Thoracic aorta (tissue), 2 donors: ENCODE data around the gene NT5DC1. TPM values are rescaled to one million over a fixed set of nuclear protein-coding genes. Genes with fewer than 3 reads are reported as not detected.

Source experiments
- ATAC-seq: fragments of 150-250 bp; one replicate; pipeline ENCODE4 v1.8.0; 2017; ENCODE audit warnings: low read depth; ENCODE audit not compliant: insufficient number of reproducible peaks, low FRiP score
- DNase-seq: peaks from one replicate; pipeline ENCODE4 v3.0.0-alpha.2; 2020; ENCODE audit warnings: low spot score
- H3K27ac ChIP-seq, 2 donors: fragments of 200-600 bp; sonication (generic); 1 replicate in 1 of 2; 2 replicates in 1 of 2; pipeline ENCODE4 v1.5.1; 2016; ENCODE audit warnings: mild to moderate bottlenecking in 2 of 2, moderate library complexity in 2 of 2
- H3K27me3 ChIP-seq: fragments of 200-600 bp; sonication (generic); replicated peaks from 2 replicates; pipeline ENCODE4 v1.6.0; 2016; ENCODE audit warnings: mild to moderate bottlenecking; ENCODE audit not compliant: insufficient read depth
- H3K36me3 ChIP-seq: fragments of 200-600 bp; sonication (generic); one replicate; pipeline ENCODE4 v1.5.1; 2016
- H3K4me1 ChIP-seq, 2 donors: fragments of 200-600 bp; sonication (generic); 1 replicate in 1 of 2; 2 replicates in 1 of 2; pipeline versions ENCODE4 v1.5.1 to v1.6.0; 2016; ENCODE audit warnings: low read depth in 2 of 2, mild to moderate bottlenecking in 1 of 2; ENCODE audit not compliant: control insufficient read depth in 1 of 2
- H3K4me3 ChIP-seq: fragments of 200-600 bp; sonication (generic); 2 replicates; pipeline ENCODE4 v1.5.1; 2016; ENCODE audit warnings: mild to moderate bottlenecking
- H3K9me3 ChIP-seq: fragments of 200-600 bp; sonication (generic); 2 replicates; pipeline ENCODE4 v1.5.1; 2016
- CTCF ChIP-seq: fragments of 200-600 bp; sonication (generic); IDR thresholded peaks from one replicate; pipeline ENCODE4 v1.5.1; 2019; ENCODE audit warnings: antibody characterized with exemption
- total RNA-seq, 2 donors: library from RNA; depleted of rRNA; stranded (reverse); fragments of >200 nt; gene quantifications; one replicate each; pipeline versions ENCODE4 v1.1.0 to v1.2.3, GENCODE V29; 2016

NT5DC1 gene
- total RNA-seq, 2 donors from 2014 or later, result 15.4 to 25.0 TPM

GRCh38 chr6:116229287-116229913 is 128.7 kb downstream of the NT5DC1 start:
- TF ChIP-seq CTCF, result no peak
- Histone ChIP-seq H3K4me1 (peaks cover 0 to 4% of the 10 kb centered on the region in 2 donors), H3K36me3 (peaks cover 3% of the 10 kb centered on the region), H3K27me3 (no peaks in the 10 kb centered on the region), H3K27ac (no peak overlapping the region), H3K4me3 (peak overlapping the region; percentile 46), H3K9me3 (no peaks in the 10 kb centered on the region)
- peak; percentile 48 for DNase-seq
- no peak for ATAC-seq

GRCh38 chr6:116234689-116235088 is 134.0 kb downstream of the NT5DC1 start:
- H3K36me3 ChIP-seq, result peaks cover 9% of the 10 kb centered on the region
- H3K9me3 ChIP-seq, result no peaks in the 10 kb centered on the region
- no peaks in the 10 kb centered on the region for H3K4me1 ChIP-seq
- H3K4me3 ChIP-seq, result no peak overlapping the region
- no peak for DNase-seq
- no peak for ATAC-seq
- no peak for TF ChIP-seq CTCF
- no peaks in the 10 kb centered on the region for H3K27me3 ChIP-seq
- no peak overlapping the region for H3K27ac ChIP-seq

- no peak for ATAC-seq
- TF ChIP-seq CTCF, result no peak
- no peak overlapping the region for H3K27ac ChIP-seq
- no peak for DNase-seq
- H3K9me3 ChIP-seq, result no peaks in the 10 kb centered on the region
- H3K36me3 ChIP-seq, result peaks cover 9% of the 10 kb centered on the region
- no peaks in the 10 kb centered on the region for H3K4me1 ChIP-seq
- no peak overlapping the region for H3K4me3 ChIP-seq
- no peaks in the 10 kb centered on the region for H3K27me3 ChIP-seq
Observed at GRCh38 chr6:116238083-116238482, 137.4 kb downstream of the NT5DC1 start.

GRCh38 chr6:116239256-116239655 is 138.6 kb downstream of the NT5DC1 start:
- TF ChIP-seq CTCF, result no peak
- ATAC-seq, result no peak

GRCh38 chr6:116239856-116240255 is 139.2 kb downstream of the NT5DC1 start:
- Histone ChIP-seq H3K36me3 (peaks cover 13% of the 10 kb centered on the region), H3K4me1 (no peaks in the 10 kb centered on the region), H3K27ac (no peak overlapping the region), H3K27me3 (no peaks in the 10 kb centered on the region), H3K4me3 (no peak overlapping the region), H3K9me3 (no peaks in the 10 kb centered on the region)
- DNase-seq (no peak), ATAC-seq (no peak)
- no peak for TF ChIP-seq CTCF

More at GRCh38 chr6:116239256-116239655, 138.6 kb downstream of the NT5DC1 start:
- Histone ChIP-seq H3K27ac (no peak overlapping the region), H3K4me3 (no peak overlapping the region), H3K36me3 (peaks cover 10% of the 10 kb centered on the region), H3K4me1 (no peaks in the 10 kb centered on the region), H3K9me3 (no peaks in the 10 kb centered on the region), H3K27me3 (no peaks in the 10 kb centered on the region)
- no peak for DNase-seq
